HCT116 (cell line): Measurements from ENCODE around the gene DLG2. TPM values are rescaled to one million over a fixed set of nuclear protein-coding genes. Genes with fewer than 3 reads are reported as not detected.
A peak's percentile ranks its signal among the peaks of the same experiment; 100 is the strongest.

Source experiments
- ATAC-seq: fragments of 200-7000 bp; cut with Tn5 transposase; 2 replicates; pipeline ENCODE4 v1.9.1; 2020; ENCODE audit warnings: mild to moderate bottlenecking, moderate library complexity
- BruUV-seq: library from RNA; stranded (reverse); fragments of 400-500 nt; replicated peaks from 2 replicates; lab custom pipeline; 2021; lab: Mats Ljungman, UMichigan
- CTCF ChIA-PET: fragments of 300-600 bp; sonication (Branson Sonifier 250); formaldehyde crosslinking; loops from one replicate; lab custom pipeline; 2021; ENCODE audit warnings: antibody characterized with exemption; lab: Charles Lee
- POLR2A ChIA-PET: fragments of 300-600, 350-600 bp; sonication (Branson Sonifier 250); formaldehyde crosslinking; loops from one replicate; lab custom pipeline; 2021; ENCODE audit warnings: antibody characterized with exemption; lab: Charles Lee
- RAD21 ChIA-PET, 2 experiments: fragments of 300-600 bp; sonication (Branson Sonifier 250); formaldehyde crosslinking; loops; one replicate each; lab custom pipeline; 2023; ENCODE audit warnings: low total read pairs in 2 of 2; ENCODE audit not compliant: uncharacterized antibody in 2 of 2, unreplicated experiment in 2 of 2, low non-redundant PET in 1 of 2; lab: Charles Lee
- DNase-seq: peaks from one replicate; pipeline ENCODE4 v3.0.0-alpha.2; 2010; ENCODE audit warnings: low read depth, low spot score
- H2AFZ ChIP-seq: fragments of 200-600 bp; shearing (Covaris generic), sonication (generic); 2 replicates; pipeline ENCODE4 v1.6.1; 2017; ENCODE audit warnings: low read depth, mixed run types, mixed read lengths, antibody characterized with exemption, low read length; ENCODE audit not compliant: poor library complexity, severe bottlenecking
- H3K27ac ChIP-seq: 2 replicates; pipeline ENCODE4 v1.5.1; 2012; ENCODE audit warnings: low read depth, low read length
- H3K27me3 ChIP-seq: fragments of 200-600 bp; sonication (generic); 2 replicates; pipeline ENCODE4 v1.6.1; 2016; ENCODE audit warnings: mixed run types, low read length, mixed read lengths; ENCODE audit not compliant: insufficient read depth
- H3K36me3 ChIP-seq, 2 experiments: fragments of 200-500 bp in 1 of 2; fragments of 200-600 bp in 1 of 2; sonication (Bioruptor generic) in 1 of 2; sonication (generic) in 1 of 2; 2 replicates each; pipeline versions ENCODE4 v1.5.1 to v1.6.1; 2014 to 2016; ENCODE audit warnings: low read length in 2 of 2, inconsistent platforms in 1 of 2, mixed read lengths in 1 of 2, mixed run types in 1 of 2; ENCODE audit not compliant: insufficient read depth in 2 of 2, control insufficient read depth in 1 of 2
- H3K4me1 ChIP-seq, 2 experiments: fragments of 200-600 bp in 1 of 2; sonication (generic) in 1 of 2; 2 replicates each; pipeline versions ENCODE4 v1.5.1 to v1.6.1; 2012 to 2017; ENCODE audit warnings: low read length in 2 of 2, inconsistent platforms in 1 of 2, mild to moderate bottlenecking in 1 of 2, mixed read lengths in 1 of 2, mixed run types in 1 of 2, moderate library complexity in 1 of 2; ENCODE audit not compliant: insufficient read depth in 2 of 2, control insufficient read depth in 1 of 2
- H3K4me2 ChIP-seq: fragments of 200-600 bp; sonication (generic); 2 replicates; pipeline ENCODE4 v1.6.1; 2017; ENCODE audit warnings: mixed run types, low read length, mixed read lengths
- H3K4me3 ChIP-seq, 2 experiments: fragments of 200-600 bp in 1 of 2; sonication (generic) in 1 of 2; replicated peaks in 1 of 2; 2 replicates each; pipeline ENCODE4 v1.5.1; 2011 to 2016; ENCODE audit warnings: low read length in 2 of 2, control low read depth in 1 of 2, low read depth in 1 of 2, mild to moderate bottlenecking in 1 of 2, mixed read lengths in 1 of 2, mixed run types in 1 of 2
- H3K79me2 ChIP-seq: fragments of 200-600 bp; sonication (generic); 2 replicates; pipeline ENCODE4 v1.6.1; 2017; ENCODE audit warnings: mild to moderate bottlenecking, mixed run types, low read length, moderate library complexity, mixed read lengths; ENCODE audit not compliant: insufficient read depth
- H3K9ac ChIP-seq: fragments of 200-600 bp; sonication (generic); 2 replicates; pipeline ENCODE4 v1.6.1; 2016; ENCODE audit warnings: low read length, mixed read lengths
- H3K9me2 ChIP-seq: fragments of 200-600 bp; sonication (generic), shearing (Covaris generic); 2 replicates; pipeline ENCODE4 v1.6.1; 2017; ENCODE audit warnings: mixed run types, mild to moderate bottlenecking, moderate library complexity; ENCODE audit not compliant: insufficient read depth
- H3K9me3 ChIP-seq, 2 experiments: fragments of 200-500 bp in 1 of 2; fragments of 200-600 bp in 1 of 2; sonication (Bioruptor generic) in 1 of 2; sonication (generic) in 1 of 2; 2 replicates each; pipeline ENCODE4 v1.6.1; 2014 to 2017; ENCODE audit warnings: low read length in 2 of 2, mixed read lengths in 2 of 2, inconsistent platforms in 1 of 2, low read depth in 1 of 2, mild to moderate bottlenecking in 1 of 2, mixed run types in 1 of 2, moderate library complexity in 1 of 2; ENCODE audit not compliant: control insufficient read depth in 1 of 2, insufficient read depth in 1 of 2
- H4K20me1 ChIP-seq: fragments of 200-600 bp; sonication (generic), shearing (Covaris generic); 2 replicates; pipeline ENCODE4 v1.6.1; 2017; ENCODE audit warnings: mixed run types, mild to moderate bottlenecking, moderate library complexity; ENCODE audit not compliant: insufficient read depth
- CEBPB ChIP-seq: IDR thresholded peaks from 2 replicates; pipeline ENCODE4 v1.6.1; 2012; ENCODE audit warnings: low read depth
- POLR2AphosphoS5 ChIP-seq: IDR thresholded peaks from 2 replicates; pipeline ENCODE4 v1.6.1; 2011; ENCODE audit warnings: mild to moderate bottlenecking, low read depth, low read length, moderate library complexity
- RAD21 ChIP-seq: IDR thresholded peaks from 2 replicates; pipeline ENCODE4 v1.6.1; 2012; ENCODE audit warnings: low read depth, mild to moderate bottlenecking
- SP1 ChIP-seq: IDR thresholded peaks from 2 replicates; pipeline ENCODE4 v1.6.1; 2012; ENCODE audit warnings: low read depth
- ZNF274 ChIP-seq: fragments of 200-500 bp; sonication (Bioruptor generic); IDR thresholded peaks from 2 replicates; pipeline ENCODE4 v1.6.1; 2014; ENCODE audit warnings: mild to moderate bottlenecking, low read depth, low read length, inconsistent platforms
- intact Hi-C: fragments of 100-400 bp; cut with micrococcal nuclease; formaldehyde crosslinking; loops from 2 replicates; pipeline ENCODE4 v1.10.0; 2022
- total RNA-seq: library from RNA; stranded (reverse); gene quantifications from one replicate; pipeline ENCODE4 v1.2.1, GENCODE V29; 2021; ENCODE audit not compliant: unreplicated experiment
- TF ChIP-seq, protein P1 (sequence below): IDR thresholded peaks from 2 replicates; pipeline ENCODE4 v1.6.1; 2012
- TF ChIP-seq, protein P2 (sequence below), 3 experiments: fragments of 200-600 bp in 1 of 3; sonication (generic) in 1 of 3; IDR thresholded peaks in 2 of 3; conservative IDR thresholded peaks in 1 of 3; 2 replicates each; pipeline ENCODE4 v1.5.1; 2012 to 2017; ENCODE audit warnings: low read depth in 2 of 3, low read length in 2 of 3, antibody characterized with exemption in 1 of 3, borderline replicate concordance in 1 of 3, control low read depth in 1 of 3, mild to moderate bottlenecking in 1 of 3, mixed read lengths in 1 of 3, mixed run types in 1 of 3, moderate library complexity in 1 of 3; ENCODE audit not compliant: insufficient read depth in 1 of 3

DLG2 gene
- total RNA-seq, 1 experiment from 2014 or later = 2.4 TPM

DNA sequence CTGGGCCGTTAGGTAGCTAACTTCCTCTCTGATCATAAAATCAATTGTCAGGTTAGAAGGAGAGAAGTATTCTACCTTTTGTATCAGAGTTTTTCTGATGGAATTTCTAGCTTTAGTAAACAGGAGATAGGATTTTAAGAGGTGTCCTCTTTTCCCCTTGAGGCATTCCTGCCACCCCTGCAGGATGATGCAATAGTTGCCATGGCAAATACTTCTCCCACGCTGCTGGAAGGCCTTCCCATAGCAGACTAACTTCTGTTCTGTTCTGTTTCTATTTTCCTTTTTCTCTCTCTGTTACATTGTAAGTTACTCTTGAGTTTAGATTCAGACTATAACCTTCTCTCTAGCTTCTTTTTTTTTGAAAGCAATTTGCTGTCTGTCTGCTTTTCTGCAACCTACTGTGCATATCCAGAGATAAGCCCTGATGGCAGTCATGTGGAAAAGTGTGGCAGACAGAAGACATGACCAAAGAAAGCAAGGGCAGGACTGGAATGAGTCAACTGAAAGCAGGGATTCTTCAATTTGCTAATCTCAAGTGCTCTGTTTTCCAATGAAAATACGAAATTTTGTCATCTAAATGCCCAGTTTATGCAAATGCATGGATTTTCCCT lies 679.1 kb downstream of the DLG2 start:
- Histone ChIP-seq H3K27ac (no peak overlapping the region), H3K4me3 (no peak overlapping the region), H3K36me3 (no peaks in the 10 kb centered on the region), H3K79me2 (no peaks in the 10 kb centered on the region), H3K4me1 (no peaks in the 10 kb centered on the region), H4K20me1 (no peaks in the 10 kb centered on the region), H3K27me3 (no peaks in the 10 kb centered on the region), H3K9me3 (no peaks in the 10 kb centered on the region), H3K9me2 (no peaks in the 10 kb centered on the region), H3K9ac (no peak overlapping the region), H3K4me2 (no peak overlapping the region), H2AFZ (no peak overlapping the region)
- TF ChIP-seq SP1 = no peak
- TF ChIP-seq, protein P1, sequence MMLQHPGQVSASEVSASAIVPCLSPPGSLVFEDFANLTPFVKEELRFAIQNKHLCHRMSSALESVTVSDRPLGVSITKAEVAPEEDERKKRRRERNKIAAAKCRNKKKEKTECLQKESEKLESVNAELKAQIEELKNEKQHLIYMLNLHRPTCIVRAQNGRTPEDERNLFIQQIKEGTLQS = peak; percentile 42; the same call in 1 of the 2 replicates
- TF ChIP-seq POLR2AphosphoS5 = no peak
- peak; percentile 47; the same call in 1 of the 2 replicates for TF ChIP-seq CEBPB
- TF ChIP-seq RAD21 = no peak
- ChIA-PET CTCF (no interaction called here), POLR2A (no interaction called here), RAD21 (no interaction called here)
- intact Hi-C loops = no loop called here
- ATAC-seq (no peak), DNase-seq (no peak)
- no TSS peak for BruUV-seq

- H2AFZ ChIP-seq = no peak overlapping the region
- intact Hi-C loops = no loop called here
- H3K9ac ChIP-seq = no peak overlapping the region
- no peak overlapping the region for H3K27ac ChIP-seq
- no peaks in the 10 kb centered on the region for H3K4me1 ChIP-seq
- H3K36me3 ChIP-seq = no peaks in the 10 kb centered on the region
- no peak overlapping the region for H3K4me3 ChIP-seq
- H3K4me2 ChIP-seq = no peak overlapping the region
- ChIA-PET POLR2A (no interaction called here), RAD21 (no interaction called here), CTCF (no interaction called here)
- no TSS peak for BruUV-seq
- DNase-seq = no peak
- H3K27me3 ChIP-seq = no peaks in the 10 kb centered on the region
- H3K9me3 ChIP-seq = no peaks in the 10 kb centered on the region
- no peaks in the 10 kb centered on the region for H3K9me2 ChIP-seq
- ATAC-seq = no peak
- no peaks in the 10 kb centered on the region for H3K79me2 ChIP-seq
- TF ChIP-seq ZNF274 = no peak
- TF ChIP-seq, protein P2, sequence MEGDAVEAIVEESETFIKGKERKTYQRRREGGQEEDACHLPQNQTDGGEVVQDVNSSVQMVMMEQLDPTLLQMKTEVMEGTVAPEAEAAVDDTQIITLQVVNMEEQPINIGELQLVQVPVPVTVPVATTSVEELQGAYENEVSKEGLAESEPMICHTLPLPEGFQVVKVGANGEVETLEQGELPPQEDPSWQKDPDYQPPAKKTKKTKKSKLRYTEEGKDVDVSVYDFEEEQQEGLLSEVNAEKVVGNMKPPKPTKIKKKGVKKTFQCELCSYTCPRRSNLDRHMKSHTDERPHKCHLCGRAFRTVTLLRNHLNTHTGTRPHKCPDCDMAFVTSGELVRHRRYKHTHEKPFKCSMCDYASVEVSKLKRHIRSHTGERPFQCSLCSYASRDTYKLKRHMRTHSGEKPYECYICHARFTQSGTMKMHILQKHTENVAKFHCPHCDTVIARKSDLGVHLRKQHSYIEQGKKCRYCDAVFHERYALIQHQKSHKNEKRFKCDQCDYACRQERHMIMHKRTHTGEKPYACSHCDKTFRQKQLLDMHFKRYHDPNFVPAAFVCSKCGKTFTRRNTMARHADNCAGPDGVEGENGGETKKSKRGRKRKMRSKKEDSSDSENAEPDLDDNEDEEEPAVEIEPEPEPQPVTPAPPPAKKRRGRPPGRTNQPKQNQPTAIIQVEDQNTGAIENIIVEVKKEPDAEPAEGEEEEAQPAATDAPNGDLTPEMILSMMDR (IDR thresholded peaks at IDR 0.05 in 2 of 3, conservative IDR thresholded peaks at IDR 0.05 in 1 of 3; ENCODE audit: borderline replicate concordance in 1 of 3, insufficient read depth in 1 of 3, low read depth in 2 of 3, low read length in 2 of 3) = peak in 1 of 3 experiments; percentile 14; a peak in 1 of 6 replicates
- no peaks in the 10 kb centered on the region for H4K20me1 ChIP-seq
Observed at GRCh38 chr11:84947070-84947469, 680.1 kb downstream of the DLG2 start.
